ENCODE data around the gene ALG12.

DNA sequence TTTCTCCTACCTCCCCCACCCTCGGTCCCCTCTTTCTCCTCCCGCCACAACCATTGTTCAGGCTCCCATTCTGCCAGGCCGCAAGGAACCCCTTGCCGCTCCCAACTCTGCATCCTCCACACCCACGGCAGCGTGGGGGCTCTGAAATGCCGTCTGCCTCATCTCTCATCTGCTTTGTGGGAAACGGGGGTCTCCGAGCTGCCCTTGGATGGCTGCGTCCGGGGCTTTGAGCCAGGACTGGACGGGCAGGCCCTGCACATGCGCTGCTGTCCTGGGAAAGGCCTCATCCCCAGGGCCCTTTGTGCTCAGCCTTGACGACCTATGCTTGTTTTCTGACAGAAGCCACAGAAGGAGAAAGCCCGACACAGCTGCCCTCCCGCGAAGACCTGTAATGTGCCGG lies 8.7 kb upstream of the ALG12 start:
- TF ChIP-seq, protein P1, sequence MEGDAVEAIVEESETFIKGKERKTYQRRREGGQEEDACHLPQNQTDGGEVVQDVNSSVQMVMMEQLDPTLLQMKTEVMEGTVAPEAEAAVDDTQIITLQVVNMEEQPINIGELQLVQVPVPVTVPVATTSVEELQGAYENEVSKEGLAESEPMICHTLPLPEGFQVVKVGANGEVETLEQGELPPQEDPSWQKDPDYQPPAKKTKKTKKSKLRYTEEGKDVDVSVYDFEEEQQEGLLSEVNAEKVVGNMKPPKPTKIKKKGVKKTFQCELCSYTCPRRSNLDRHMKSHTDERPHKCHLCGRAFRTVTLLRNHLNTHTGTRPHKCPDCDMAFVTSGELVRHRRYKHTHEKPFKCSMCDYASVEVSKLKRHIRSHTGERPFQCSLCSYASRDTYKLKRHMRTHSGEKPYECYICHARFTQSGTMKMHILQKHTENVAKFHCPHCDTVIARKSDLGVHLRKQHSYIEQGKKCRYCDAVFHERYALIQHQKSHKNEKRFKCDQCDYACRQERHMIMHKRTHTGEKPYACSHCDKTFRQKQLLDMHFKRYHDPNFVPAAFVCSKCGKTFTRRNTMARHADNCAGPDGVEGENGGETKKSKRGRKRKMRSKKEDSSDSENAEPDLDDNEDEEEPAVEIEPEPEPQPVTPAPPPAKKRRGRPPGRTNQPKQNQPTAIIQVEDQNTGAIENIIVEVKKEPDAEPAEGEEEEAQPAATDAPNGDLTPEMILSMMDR (conservative IDR thresholded peaks at IDR 0.05 in 1 of 2, IDR thresholded peaks at IDR 0.05 in 1 of 2; ENCODE audit: extremely low read depth in 1 of 2, insufficient read depth in 1 of 2, low read depth in 1 of 2, low read length in 2 of 2) = no peak
- no peak for TF ChIP-seq EZH2 (IDR thresholded peaks at IDR 0.05; ENCODE audit: borderline replicate concordance, low read length)
